ENCODE measurements around the gene LOXHD1. TPM values are rescaled to one million over a fixed set of nuclear protein-coding genes. Genes with fewer than 3 reads are reported as not detected.

LOXHD1 gene
- total and polyA plus RNA-seq, 2 of the 13 experiments (the other 11 are each of a cell fraction or from before 2014, with no cell fraction given), result not detected

GRCh38 chr18:46470714-46471113 lies 186.3 kb downstream of the LOXHD1 start:
- no peaks in the 10 kb centered on the region for H3K4me1 ChIP-seq (ENCODE audit: insufficient read depth, low read length)
- H3K9ac ChIP-seq (ENCODE audit: insufficient read depth, low read depth, low read length), result no peak overlapping the region
- CTCF ChIA-PET (ENCODE audit: low intra/inter-chr PET ratio, low total read pairs), result no interaction called here
- no peak overlapping the region for H2AFZ ChIP-seq (ENCODE audit: low read length)
- no peak overlapping the region for H3K27ac ChIP-seq (ENCODE audit: extremely low read length, insufficient read depth, low read length)
- TF ChIP-seq ATAD3A (CRISPR knock-in tag; IDR thresholded peaks at IDR 0.05), result no peak
- TF ChIP-seq ZNF883 (CRISPR knock-in tag; IDR thresholded peaks at IDR 0.05; ENCODE audit: not compliant biosample characterization), result no peak
- no peak for TF ChIP-seq MTA1 (CRISPR knock-in tag; IDR thresholded peaks at IDR 0.05; ENCODE audit: borderline replicate concordance)
- TF ChIP-seq MLX (CRISPR knock-in tag; IDR thresholded peaks at IDR 0.05), result no peak
- no peak for TF ChIP-seq NFIB (CRISPR knock-in tag; IDR thresholded peaks at IDR 0.05; ENCODE audit: borderline replicate concordance)
- peak; percentile 75 for TF ChIP-seq ATF7 (IDR thresholded peaks at IDR 0.05)
- TF ChIP-seq ATF7 (CRISPR knock-in tag; IDR thresholded peaks at IDR 0.05), result no peak
- TF ChIP-seq ZNF570 (CRISPR knock-in tag; IDR thresholded peaks at IDR 0.05; ENCODE audit: borderline replicate concordance), result no peak
- no peaks in the 10 kb centered on the region for H3K79me2 ChIP-seq (ENCODE audit: insufficient read depth, low read length)
- H3K9me3 ChIP-seq (ENCODE audit: low read length), result no peaks in the 10 kb centered on the region
- POLR2A ChIA-PET, result no interaction called here
- no peak overlapping the region for H3K4me2 ChIP-seq (ENCODE audit: low read depth, low read length)
- in situ Hi-C loops (cut with HindIII; ENCODE audit: extremely low pct_ligation_motif_present, low pct_unique_long_range_greater_than_20kb) (no loop called here), intact Hi-C loops (cut with micrococcal nuclease; ENCODE audit: unreplicated experiment) (no loop called here)
- H3K27me3 ChIP-seq (ENCODE audit: control insufficient read depth in 1 of 2, insufficient read depth in 2 of 2, low read length in 2 of 2), result peaks cover 0 to 13% of the 10 kb centered on the region in 2 experiments; a peak in 1 of 5 replicates
- FAIRE-seq (no peak), DNase-seq (ENCODE audit: low spot score) (no peak), ATAC-seq (no peak)
- WGBS (ENCODE audit: low lambda C conversion rate), result 14% methylated on average over 3 of the region's 3 CpGs
- H3K36me3 ChIP-seq (replicated peaks in 1 of 2; ENCODE audit: control insufficient read depth in 1 of 2, insufficient read depth in 2 of 2, low read length in 2 of 2), result no peaks in the 10 kb centered on the region
- H4K20me1 ChIP-seq (ENCODE audit: insufficient read depth, low read length), result no peaks in the 10 kb centered on the region
- no TSS peak for BruUV-seq (replicated peaks)
- no peak overlapping the region for H3K4me3 ChIP-seq (replicated peaks in 1 of 3; ENCODE audit: insufficient read depth in 1 of 3, low read depth in 2 of 3, low read length in 3 of 3)

GRCh38 chr18:46469186-46469915 lies 187.7 kb downstream of the LOXHD1 start:
- BruUV-seq (replicated peaks), result no TSS peak
- H3K27ac ChIP-seq (ENCODE audit: extremely low read length, insufficient read depth, low read length), result no peak overlapping the region
- H3K79me2 ChIP-seq (ENCODE audit: insufficient read depth, low read length), result no peaks in the 10 kb centered on the region
- FAIRE-seq, result no peak
- no peak for DNase-seq (ENCODE audit: low spot score)
- WGBS (ENCODE audit: low lambda C conversion rate), result 9% methylated on average over 3 of the region's 3 CpGs
- H3K9me3 ChIP-seq (ENCODE audit: low read length), result no peaks in the 10 kb centered on the region
- ATAC-seq, result no peak
- H3K27me3 ChIP-seq (ENCODE audit: control insufficient read depth in 1 of 2, insufficient read depth in 2 of 2, low read length in 2 of 2), result no peaks in the 10 kb centered on the region
- no peaks in the 10 kb centered on the region for H4K20me1 ChIP-seq (ENCODE audit: insufficient read depth, low read length)
- ChIA-PET CTCF (ENCODE audit: low intra/inter-chr PET ratio, low total read pairs) (no interaction called here), POLR2A (no interaction called here)
- H2AFZ ChIP-seq (ENCODE audit: low read length), result no peak overlapping the region
- in situ Hi-C loops (cut with HindIII; ENCODE audit: extremely low pct_ligation_motif_present, low pct_unique_long_range_greater_than_20kb), result no loop called here
- intact Hi-C loops (cut with micrococcal nuclease; ENCODE audit: unreplicated experiment), result no loop called here
- H3K9ac ChIP-seq (ENCODE audit: insufficient read depth, low read depth, low read length), result no peak overlapping the region
- no peak overlapping the region for H3K4me2 ChIP-seq (ENCODE audit: low read depth, low read length)
- no peaks in the 10 kb centered on the region for H3K4me1 ChIP-seq (ENCODE audit: insufficient read depth, low read length)
- no peaks in the 10 kb centered on the region for H3K36me3 ChIP-seq (replicated peaks in 1 of 2; ENCODE audit: control insufficient read depth in 1 of 2, insufficient read depth in 2 of 2, low read length in 2 of 2)
- H3K4me3 ChIP-seq (replicated peaks in 1 of 3; ENCODE audit: insufficient read depth in 1 of 3, low read depth in 2 of 3, low read length in 3 of 3), result no peak overlapping the region
- TF ChIP-seq NCOA5 (CRISPR knock-in tag; IDR thresholded peaks at IDR 0.05) (no peak), ZBTB2 (CRISPR knock-in tag; IDR thresholded peaks at IDR 0.05; ENCODE audit: low read depth) (no peak), ZNF225 (CRISPR knock-in tag; IDR thresholded peaks at IDR 0.05) (no peak), ZFP91 (CRISPR knock-in tag; IDR thresholded peaks at IDR 0.05; ENCODE audit: borderline replicate concordance) (no peak), ZNF660 (CRISPR knock-in tag; IDR thresholded peaks at IDR 0.05; ENCODE audit: borderline replicate concordance, low read depth) (no peak), ZFYVE20 (CRISPR knock-in tag; IDR thresholded peaks at IDR 0.05; ENCODE audit: borderline replicate concordance, low read depth) (no peak), ZNF552 (CRISPR knock-in tag; IDR thresholded peaks at IDR 0.05; ENCODE audit: borderline replicate concordance) (no peak), ZNF263 (CRISPR knock-in tag; IDR thresholded peaks at IDR 0.05) (no peak)
